Measurements from ENCODE around the gene SNX27.

DNA sequence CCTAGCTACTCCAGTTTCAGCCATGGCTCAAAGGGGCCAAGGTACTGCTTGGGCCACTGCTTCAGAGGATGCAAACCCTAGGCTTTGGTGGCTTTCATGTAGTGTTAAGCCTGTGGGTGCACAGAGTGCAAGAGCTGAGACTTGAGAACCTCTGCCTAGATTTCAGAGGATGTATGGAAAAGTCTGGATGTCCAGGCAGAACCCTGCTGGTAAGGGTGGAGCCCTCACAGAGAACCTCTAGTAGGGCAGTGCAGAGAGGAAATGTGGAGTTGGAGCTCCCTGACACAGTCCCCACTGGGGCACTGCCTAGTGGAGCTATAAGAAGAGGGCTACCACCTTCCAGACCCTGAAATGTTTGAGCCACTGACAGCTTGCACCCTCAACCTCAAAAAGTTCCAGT lies 125.6 kb downstream of the SNX27 start:
- TF ChIP-seq, protein P1, sequence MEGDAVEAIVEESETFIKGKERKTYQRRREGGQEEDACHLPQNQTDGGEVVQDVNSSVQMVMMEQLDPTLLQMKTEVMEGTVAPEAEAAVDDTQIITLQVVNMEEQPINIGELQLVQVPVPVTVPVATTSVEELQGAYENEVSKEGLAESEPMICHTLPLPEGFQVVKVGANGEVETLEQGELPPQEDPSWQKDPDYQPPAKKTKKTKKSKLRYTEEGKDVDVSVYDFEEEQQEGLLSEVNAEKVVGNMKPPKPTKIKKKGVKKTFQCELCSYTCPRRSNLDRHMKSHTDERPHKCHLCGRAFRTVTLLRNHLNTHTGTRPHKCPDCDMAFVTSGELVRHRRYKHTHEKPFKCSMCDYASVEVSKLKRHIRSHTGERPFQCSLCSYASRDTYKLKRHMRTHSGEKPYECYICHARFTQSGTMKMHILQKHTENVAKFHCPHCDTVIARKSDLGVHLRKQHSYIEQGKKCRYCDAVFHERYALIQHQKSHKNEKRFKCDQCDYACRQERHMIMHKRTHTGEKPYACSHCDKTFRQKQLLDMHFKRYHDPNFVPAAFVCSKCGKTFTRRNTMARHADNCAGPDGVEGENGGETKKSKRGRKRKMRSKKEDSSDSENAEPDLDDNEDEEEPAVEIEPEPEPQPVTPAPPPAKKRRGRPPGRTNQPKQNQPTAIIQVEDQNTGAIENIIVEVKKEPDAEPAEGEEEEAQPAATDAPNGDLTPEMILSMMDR (optimal IDR thresholded peaks at IDR 0.05 in 1 of 3, IDR thresholded peaks at IDR 0.05 in 1 of 3, conservative IDR thresholded peaks at IDR 0.05 in 1 of 3; ENCODE audit: extremely low read depth in 1 of 3, insufficient read depth in 2 of 3, low read length in 3 of 3) = no peak
- no peak for TF ChIP-seq EZH2 (IDR thresholded peaks at IDR 0.05; ENCODE audit: low read length)

Data from keratinocyte (primary cell).